MM.1S (cell line): ENCODE measurements around the gene XRN2.

Source experiments
- DNase-seq: peaks from one replicate; pipeline ENCODE4 v3.0.0-alpha.2; 2015
- H2AFZ ChIP-seq: fragments of 300-600 bp; sonication (generic); 2 replicates; pipeline ENCODE4 v1.6.0; 2016; ENCODE audit warnings: antibody characterized with exemption, low read length
- H3F3A ChIP-seq: fragments of 300-600 bp; sonication (generic); 2 replicates; pipeline ENCODE4 v1.6.1; 2016; ENCODE audit warnings: mild to moderate bottlenecking, antibody characterized with exemption, low read length, moderate library complexity, mixed read lengths; ENCODE audit not compliant: insufficient read depth
- H3K27ac ChIP-seq: fragments of 300-600 bp; sonication (generic); 2 replicates; pipeline ENCODE4 v1.5.1; 2016; ENCODE audit warnings: mild to moderate bottlenecking, low read length
- H3K27me3 ChIP-seq: fragments of 300-600 bp; sonication (generic); replicated peaks from 2 replicates; pipeline ENCODE4 v1.6.0; 2016; ENCODE audit warnings: low read length; ENCODE audit not compliant: insufficient read depth
- H3K36me3 ChIP-seq: fragments of 300-600 bp; sonication (generic); replicated peaks from 2 replicates; pipeline ENCODE4 v1.6.1; 2016; ENCODE audit warnings: mild to moderate bottlenecking, low read length, mixed read lengths; ENCODE audit not compliant: insufficient read depth
- H3K4me1 ChIP-seq: fragments of 300-600 bp; sonication (generic); 2 replicates; pipeline ENCODE4 v1.6.1; 2016; ENCODE audit warnings: low read length, mixed read lengths
- H3K4me2 ChIP-seq: fragments of 300-600 bp; sonication (generic); 2 replicates; pipeline ENCODE4 v1.6.0; 2016; ENCODE audit warnings: low read depth, low read length
- H3K4me3 ChIP-seq: fragments of 300-600 bp; sonication (generic); 2 replicates; pipeline ENCODE4 v1.5.1; 2016; ENCODE audit warnings: low read length, mixed read lengths
- H3K79me2 ChIP-seq: fragments of 300-600 bp; sonication (generic); 2 replicates; pipeline ENCODE4 v1.6.1; 2016; ENCODE audit warnings: mixed run types, low read length, mixed read lengths
- H3K9ac ChIP-seq: fragments of 300-600 bp; sonication (generic); 2 replicates; pipeline ENCODE4 v1.6.1; 2016; ENCODE audit warnings: low read length, mixed read lengths
- H3K9me2 ChIP-seq: fragments of 300-600 bp; sonication (generic); replicated peaks from 2 replicates; pipeline ENCODE4 v1.6.1; 2016; ENCODE audit warnings: mild to moderate bottlenecking, low read length, mixed read lengths; ENCODE audit not compliant: insufficient read depth
- H3K9me3 ChIP-seq: fragments of 300-600 bp; sonication (generic); replicated peaks from 2 replicates; pipeline ENCODE4 v1.6.1; 2016; ENCODE audit warnings: mild to moderate bottlenecking, low read length, mixed read lengths; ENCODE audit not compliant: insufficient read depth
- H4K20me1 ChIP-seq: fragments of 300-600 bp; sonication (generic); 2 replicates; pipeline ENCODE4 v1.6.1; 2016; ENCODE audit warnings: mild to moderate bottlenecking, low read length, moderate library complexity, mixed read lengths; ENCODE audit not compliant: insufficient read depth
- CTCF ChIP-seq: fragments of 300-600 bp; sonication (generic); IDR thresholded peaks from 2 replicates; pipeline ENCODE4 v1.5.1; 2016; ENCODE audit warnings: antibody characterized with exemption, low read length, mixed read lengths
- EZH2 ChIP-seq: fragments of 300-600 bp; sonication (generic); optimal IDR thresholded peaks from 2 replicates; pipeline ENCODE3; 2017; ENCODE audit warnings: low read depth, mild to moderate bottlenecking, antibody characterized with exemption, low read length, mixed read lengths
- EZH2phosphoT487 ChIP-seq: fragments of 300-600 bp; sonication (generic); IDR thresholded peaks from 2 replicates; pipeline ENCODE4 v1.6.1; 2018; ENCODE audit warnings: antibody characterized with exemption, low read length

Gene XRN2

GRCh38 chr20:21360705-21361104 is 57.6 kb downstream of the XRN2 start:
- Histone ChIP-seq H3K9me2 (no peaks in the 10 kb centered on the region), H3K9ac (no peak overlapping the region), H3K9me3 (no peaks in the 10 kb centered on the region), H3F3A (no peaks in the 10 kb centered on the region), H2AFZ (no peak overlapping the region), H3K27me3 (no peaks in the 10 kb centered on the region), H4K20me1 (no peaks in the 10 kb centered on the region), H3K4me1 (no peaks in the 10 kb centered on the region), H3K27ac (no peak overlapping the region), H3K4me3 (no peak overlapping the region), H3K36me3 (peaks cover 4% of the 10 kb centered on the region), H3K79me2 (no peaks in the 10 kb centered on the region), H3K4me2 (no peak overlapping the region)
- no peak for DNase-seq
- no peak for TF ChIP-seq EZH2
- TF ChIP-seq EZH2phosphoT487, result no peak
- no peak for TF ChIP-seq CTCF

GRCh38 chr20:21361266-21361665 is 58.1 kb downstream of the XRN2 start:
- H3K9me2 ChIP-seq, result no peaks in the 10 kb centered on the region
- no peaks in the 10 kb centered on the region for H4K20me1 ChIP-seq
- DNase-seq, result no peak
- TF ChIP-seq CTCF (no peak), EZH2phosphoT487 (no peak), EZH2 (no peak)
- H3K9ac ChIP-seq, result no peak overlapping the region
- H3K4me1 ChIP-seq, result no peaks in the 10 kb centered on the region
- no peak overlapping the region for H2AFZ ChIP-seq
- H3K36me3 ChIP-seq, result peaks cover 4% of the 10 kb centered on the region
- no peaks in the 10 kb centered on the region for H3K79me2 ChIP-seq
- H3K27me3 ChIP-seq, result no peaks in the 10 kb centered on the region
- H3F3A ChIP-seq, result no peaks in the 10 kb centered on the region
- H3K4me3 ChIP-seq, result no peak overlapping the region
- H3K9me3 ChIP-seq, result no peaks in the 10 kb centered on the region
- H3K27ac ChIP-seq, result no peak overlapping the region
- H3K4me2 ChIP-seq, result no peak overlapping the region

GRCh38 chr20:21364413-21364812 is 61.3 kb downstream of the XRN2 start:
- Histone ChIP-seq H3K36me3 (peaks cover 4% of the 10 kb centered on the region), H3K9ac (no peak overlapping the region), H3K79me2 (no peaks in the 10 kb centered on the region), H3K4me1 (no peaks in the 10 kb centered on the region), H2AFZ (no peak overlapping the region), H3K27me3 (no peaks in the 10 kb centered on the region), H3K4me3 (no peak overlapping the region), H3K9me3 (no peaks in the 10 kb centered on the region), H3K9me2 (no peaks in the 10 kb centered on the region), H3K4me2 (no peak overlapping the region), H3F3A (no peaks in the 10 kb centered on the region), H4K20me1 (no peaks in the 10 kb centered on the region), H3K27ac (no peak overlapping the region)
- no peak for DNase-seq
- TF ChIP-seq EZH2 (no peak), EZH2phosphoT487 (no peak), CTCF (no peak)
